Thyroid gland (tissue), 4 donors: ENCODE data around the gene RIT2.

ENCODE experiments used
- POLR2A ChIP-seq, 2 donors: fragments of 450-650 bp; IDR thresholded peaks; one replicate each; pipeline ENCODE4 v1.6.1; 2017; ENCODE audit warnings: antibody characterized with exemption in 2 of 2, mild to moderate bottlenecking in 2 of 2, moderate library complexity in 1 of 2
- TF ChIP-seq, protein P1 (sequence below), 6 experiments: fragments of 200-600 bp in 3 of 6; fragments of 450-650 bp in 3 of 6; sonication (generic) in 3 of 6; IDR thresholded peaks; one replicate each; pipeline ENCODE4 v1.5.1; 2016 to 2019; ENCODE audit warnings: antibody characterized with exemption in 6 of 6, mild to moderate bottlenecking in 2 of 6, inconsistent platforms in 1 of 6, moderate library complexity in 1 of 6

DNA sequence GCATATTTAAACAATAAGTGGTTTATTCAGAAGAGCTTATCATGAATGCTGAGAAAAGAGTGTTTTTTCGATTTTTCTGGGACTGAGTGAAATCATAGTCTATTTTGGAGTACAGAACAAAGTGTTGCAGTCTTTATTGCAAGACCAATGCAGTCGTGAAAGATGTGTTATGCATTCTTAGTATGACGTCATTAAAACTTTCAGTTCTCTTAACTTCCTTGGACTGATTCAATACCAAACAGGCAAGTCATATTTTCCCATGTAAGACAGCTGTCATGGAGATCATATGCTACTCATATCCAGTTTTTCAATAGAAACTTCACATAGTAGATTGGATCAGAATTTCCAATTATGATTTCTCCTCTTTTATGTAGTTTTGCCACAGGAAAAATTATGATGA, 92.6 kb downstream of the RIT2 start:
- TF ChIP-seq, protein P1, sequence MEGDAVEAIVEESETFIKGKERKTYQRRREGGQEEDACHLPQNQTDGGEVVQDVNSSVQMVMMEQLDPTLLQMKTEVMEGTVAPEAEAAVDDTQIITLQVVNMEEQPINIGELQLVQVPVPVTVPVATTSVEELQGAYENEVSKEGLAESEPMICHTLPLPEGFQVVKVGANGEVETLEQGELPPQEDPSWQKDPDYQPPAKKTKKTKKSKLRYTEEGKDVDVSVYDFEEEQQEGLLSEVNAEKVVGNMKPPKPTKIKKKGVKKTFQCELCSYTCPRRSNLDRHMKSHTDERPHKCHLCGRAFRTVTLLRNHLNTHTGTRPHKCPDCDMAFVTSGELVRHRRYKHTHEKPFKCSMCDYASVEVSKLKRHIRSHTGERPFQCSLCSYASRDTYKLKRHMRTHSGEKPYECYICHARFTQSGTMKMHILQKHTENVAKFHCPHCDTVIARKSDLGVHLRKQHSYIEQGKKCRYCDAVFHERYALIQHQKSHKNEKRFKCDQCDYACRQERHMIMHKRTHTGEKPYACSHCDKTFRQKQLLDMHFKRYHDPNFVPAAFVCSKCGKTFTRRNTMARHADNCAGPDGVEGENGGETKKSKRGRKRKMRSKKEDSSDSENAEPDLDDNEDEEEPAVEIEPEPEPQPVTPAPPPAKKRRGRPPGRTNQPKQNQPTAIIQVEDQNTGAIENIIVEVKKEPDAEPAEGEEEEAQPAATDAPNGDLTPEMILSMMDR (IDR thresholded peaks at IDR 0.05) = no peak
- no peak for TF ChIP-seq POLR2A (IDR thresholded peaks at IDR 0.05)
